GM18873 (cell line): ENCODE measurements around the gene SBNO1.
"Not testable (repeated sequence)": the region's sequence is repeated elsewhere in the genome, so short reads cannot be mapped to it uniquely, and the experiment has no call there.

Experiments
- ATAC-seq: cut with Tn5 transposase; IDR thresholded peaks from one replicate; pipeline ENCODE4 v1.9.1; 2021; ENCODE audit warnings: mild to moderate bottlenecking, moderate library complexity, moderate number of reproducible peaks; ENCODE audit not compliant: unreplicated experiment, low FRiP score

SBNO1 gene

DNA sequence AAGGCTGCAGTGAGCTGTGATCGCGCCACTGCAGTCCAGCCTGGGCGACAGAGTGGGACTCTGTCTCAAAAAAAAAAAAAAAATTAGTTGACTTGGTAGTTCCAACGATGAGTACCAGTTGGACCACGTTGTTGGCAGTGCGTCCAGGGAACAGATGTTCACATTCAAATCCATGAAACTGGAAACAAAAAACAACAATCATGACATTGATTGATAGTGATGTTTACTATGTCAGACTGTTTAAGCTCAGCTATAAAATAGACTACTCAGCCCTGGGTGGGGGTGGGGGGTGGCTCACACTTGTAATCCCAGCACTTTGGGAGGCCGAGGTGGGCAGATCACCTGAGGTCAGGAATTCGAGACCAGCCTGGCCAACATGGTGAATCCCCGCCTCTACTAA, 112.3 kb downstream of the SBNO1 start:
- ATAC-seq: not testable (repeated sequence)

DNA sequence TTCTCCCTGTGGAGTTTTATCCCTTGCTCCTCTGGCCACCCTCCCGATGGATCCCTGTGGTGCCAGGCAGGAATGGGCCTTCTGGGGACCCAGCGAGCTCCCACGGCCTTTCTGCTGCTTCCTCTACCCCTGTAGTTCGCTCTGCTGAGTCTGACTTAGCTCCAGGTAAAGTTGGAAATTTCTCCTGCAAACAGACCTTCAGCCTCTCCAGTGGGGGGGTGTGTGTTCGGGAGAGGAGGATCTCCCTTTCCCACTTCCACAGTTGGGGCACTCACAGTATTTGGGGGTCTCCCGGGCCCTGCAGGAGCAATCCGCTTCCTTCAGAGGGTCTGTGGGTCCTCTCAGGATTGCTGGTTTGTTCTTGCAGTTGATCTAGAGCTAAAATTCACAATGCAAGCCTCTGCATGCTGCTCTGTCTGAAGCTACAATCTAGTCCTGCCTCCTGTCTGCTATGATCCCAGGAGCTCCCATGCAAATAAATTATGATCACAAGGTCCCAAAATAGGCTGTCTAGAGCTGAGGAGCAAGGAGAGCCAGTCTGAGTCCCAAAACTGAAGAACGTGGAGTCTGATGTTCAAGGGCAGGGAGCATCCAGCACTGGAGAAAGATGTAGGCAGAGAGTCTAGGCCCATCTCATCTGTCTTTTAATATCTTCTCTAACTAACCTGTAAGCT, 113.1 kb downstream of the SBNO1 start:
- no peak for ATAC-seq

GRCh38 chr12:123250471-123251383, 113.9 kb downstream of the SBNO1 start:
- ATAC-seq: no peak

DNA sequence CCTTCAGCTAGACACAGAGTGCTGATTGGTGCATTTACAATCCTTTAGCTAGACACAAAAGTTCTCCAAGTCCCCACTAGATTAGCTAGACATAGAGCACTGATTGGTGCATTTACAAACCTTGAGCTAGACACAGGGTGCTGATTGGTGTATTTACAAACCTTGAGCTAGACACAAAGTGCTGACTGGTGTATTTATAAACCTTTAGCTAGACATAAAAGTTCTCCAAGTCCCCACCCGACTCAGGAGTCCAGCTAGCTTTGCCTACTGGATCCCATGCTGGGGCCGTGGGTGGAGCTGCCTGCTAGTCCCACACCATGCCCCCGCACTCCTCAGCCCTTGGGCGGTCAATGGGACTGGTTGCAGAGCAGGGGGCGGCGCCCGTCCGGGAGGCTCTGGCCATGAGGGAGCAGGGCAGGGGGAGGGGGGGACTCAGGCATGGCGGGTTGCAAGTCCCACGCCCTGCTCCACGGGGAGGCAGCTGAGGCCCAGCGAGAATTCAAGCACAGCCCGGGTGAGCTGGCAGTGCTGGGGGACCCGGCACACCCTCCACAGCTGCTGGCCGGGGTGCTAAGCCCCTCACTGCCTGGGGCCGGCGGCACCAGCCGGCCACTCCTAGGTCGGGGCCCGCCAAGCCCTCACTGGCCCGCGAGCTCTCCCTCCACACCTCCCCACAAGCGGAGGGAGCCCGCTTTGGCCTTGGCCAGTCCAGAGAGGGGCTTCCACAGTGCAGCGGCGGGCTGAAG, 115.5 kb downstream of the SBNO1 start:
- not testable (repeated sequence) for ATAC-seq

- ATAC-seq: not testable (repeated sequence)
These were observed 116.5 kb downstream of the SBNO1 start for GRCh38 chr12:123248129-123248528.

GRCh38 chr12:123245678-123246077, 119.0 kb downstream of the SBNO1 start:
- no peak for ATAC-seq

GRCh38 chr12:123243671-123244262, 120.9 kb downstream of the SBNO1 start:
- ATAC-seq: no peak

DNA sequence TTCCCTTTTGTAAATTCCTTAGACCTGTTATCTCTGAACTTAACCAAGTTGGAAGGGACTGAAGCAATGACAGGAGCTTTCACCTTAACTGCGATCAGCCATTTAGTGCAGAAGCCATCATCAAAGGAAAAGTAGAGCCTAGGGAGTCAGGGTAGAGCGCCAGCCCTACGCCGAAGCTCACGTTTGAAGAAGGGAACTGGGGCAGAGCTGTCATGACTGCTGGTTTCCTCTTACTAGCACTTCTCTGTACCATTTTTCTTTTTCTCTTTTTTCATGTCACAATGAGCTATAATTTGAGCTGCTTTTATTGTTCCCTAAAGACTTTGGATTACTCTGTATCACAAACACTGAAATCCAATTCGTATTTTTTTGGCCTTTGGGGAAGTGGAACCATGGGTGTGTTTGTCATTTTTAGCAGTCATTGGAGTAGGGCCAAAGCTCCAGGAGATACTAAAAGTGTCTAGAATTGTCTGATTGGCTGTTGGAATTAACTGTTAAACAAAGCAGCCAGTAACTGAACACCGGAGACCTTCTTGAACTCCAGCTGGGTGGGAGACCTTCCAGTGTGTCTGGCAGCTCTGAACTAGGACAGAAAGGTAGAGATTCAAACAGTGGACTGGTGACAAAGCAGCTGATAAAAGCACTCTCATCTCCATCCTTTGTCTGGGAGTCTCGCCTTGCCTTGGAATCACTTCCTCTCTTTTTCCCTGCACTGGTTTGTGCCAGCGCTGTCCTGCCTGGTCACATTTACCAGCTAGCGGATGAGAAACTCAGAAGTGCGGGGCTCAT, 122.3 kb downstream of the SBNO1 start:
- ATAC-seq: no peak
